Middle frontal gyrus (tissue), 1 donor: ENCODE data around the gene ADCY10.
"Not testable (repeated sequence)": the region's sequence is repeated elsewhere in the genome, so short reads cannot be mapped to it uniquely, and the experiment has no call there.

ENCODE experiments used
- DNase-seq: peaks from one replicate; pipeline ENCODE4 v3.0.0-alpha.2; 2015; ENCODE audit warnings: low spot score; ENCODE audit errors: extremely low spot score

Gene ADCY10

DNA sequence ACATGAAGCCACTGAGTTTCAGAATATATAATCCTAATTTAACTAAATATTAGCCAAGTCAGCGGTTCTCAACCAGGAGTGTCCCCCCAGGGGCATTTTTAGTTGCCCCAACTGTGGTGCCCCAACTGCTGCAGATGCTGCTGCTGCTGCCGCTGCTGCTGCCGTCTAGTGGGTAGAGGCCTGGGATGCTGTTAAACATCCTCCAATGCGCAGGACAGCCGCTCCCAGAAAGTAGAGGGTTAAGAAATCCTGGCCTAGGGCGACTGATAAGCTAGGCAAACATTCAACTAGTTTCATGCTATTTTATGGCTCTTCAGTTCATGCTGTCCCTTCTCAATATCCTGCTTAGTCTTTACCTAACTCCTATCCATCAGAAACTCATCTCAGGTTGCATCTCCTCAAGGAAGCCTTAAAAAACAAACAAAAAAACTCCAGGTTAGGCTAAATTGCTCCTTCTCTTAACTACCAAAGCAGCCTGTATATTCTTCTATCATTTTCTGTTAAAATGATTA lies 12.6 kb upstream of the ADCY10 start:
- DNase-seq, result no peak

DNA sequence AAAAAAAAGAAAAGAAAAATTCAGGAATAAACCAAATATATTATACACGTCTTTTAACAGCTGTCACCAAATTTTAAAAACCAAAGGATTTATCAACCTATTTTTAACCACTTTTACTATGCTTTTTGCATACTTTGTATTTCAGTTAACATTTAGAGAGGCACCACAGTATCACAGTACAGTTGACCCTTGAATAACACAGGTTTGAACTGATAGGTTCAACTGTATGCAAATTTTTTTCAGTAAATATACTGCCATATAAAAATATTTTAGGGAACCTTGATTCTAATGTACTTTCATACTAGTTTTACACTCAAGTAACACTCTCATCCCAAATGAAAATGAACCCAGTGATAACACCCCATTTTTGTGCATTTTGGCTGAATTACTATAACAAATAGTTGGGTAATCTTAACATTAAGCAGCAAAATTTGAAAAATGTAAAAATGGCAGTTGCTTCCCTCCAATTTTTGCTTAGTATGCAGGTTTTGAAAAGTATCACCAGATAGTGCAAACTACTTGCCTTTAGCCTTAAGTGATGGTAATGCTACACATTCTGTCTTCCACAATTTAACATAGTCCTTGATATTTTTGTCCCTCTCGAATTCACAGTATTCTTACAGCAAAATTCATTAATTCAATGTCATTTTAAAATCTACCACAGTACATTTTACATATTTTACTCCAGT lies 10.8 kb upstream of the ADCY10 start:
- no peak for DNase-seq

DNA sequence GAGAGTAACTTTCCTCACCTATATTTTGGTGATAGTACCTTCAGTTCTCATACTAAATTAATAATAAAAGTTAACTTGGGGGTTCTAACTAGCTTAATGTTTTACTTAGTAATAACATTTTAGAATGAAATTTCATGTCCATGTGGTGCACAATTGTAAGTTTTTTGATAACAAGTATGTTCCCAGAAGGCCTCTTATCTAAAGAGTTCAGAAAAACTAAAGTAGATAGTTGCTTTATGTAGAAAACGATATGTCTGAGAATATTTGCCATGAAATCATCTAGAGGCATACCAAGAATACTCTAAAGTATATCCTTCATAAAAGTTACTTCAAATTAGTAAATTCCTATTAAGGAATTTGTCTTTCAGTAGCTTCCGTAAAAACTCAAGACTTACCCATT lies 10.2 kb upstream of the ADCY10 start:
- DNase-seq, result no peak

DNA sequence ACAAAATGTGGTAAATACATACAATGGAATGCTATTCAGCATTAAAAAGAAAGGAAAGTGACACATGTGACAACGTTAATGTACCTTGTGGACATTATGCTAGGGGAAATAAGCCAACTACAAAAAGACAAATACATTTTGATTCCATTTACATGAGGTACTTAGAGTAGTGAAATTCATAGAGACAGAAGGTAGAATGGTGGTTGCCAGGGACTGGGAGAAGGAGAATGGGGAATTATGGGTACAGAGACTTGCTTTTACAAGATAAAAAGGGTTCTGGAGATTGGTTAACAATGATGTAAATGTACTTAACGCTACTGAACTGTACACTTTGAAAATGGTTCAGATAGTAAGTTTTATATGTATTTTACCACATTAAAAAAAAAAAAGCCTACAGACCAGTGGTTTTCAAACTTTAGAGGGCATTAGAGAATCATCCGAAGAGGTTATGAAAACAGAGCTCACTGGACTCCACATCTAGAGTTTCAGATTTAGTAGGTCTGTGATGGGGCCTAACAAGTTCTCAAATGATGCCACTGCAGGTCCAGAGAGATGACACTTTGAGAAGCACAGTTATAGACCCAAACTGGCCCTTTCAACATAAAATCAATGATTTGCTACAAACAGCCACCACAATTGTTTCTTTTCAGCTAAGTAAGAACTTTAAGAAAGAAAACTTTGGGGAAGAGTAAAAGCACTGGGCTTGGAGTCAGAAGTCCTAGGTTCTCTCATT lies 9.6 kb upstream of the ADCY10 start:
- DNase-seq, result no peak

DNA sequence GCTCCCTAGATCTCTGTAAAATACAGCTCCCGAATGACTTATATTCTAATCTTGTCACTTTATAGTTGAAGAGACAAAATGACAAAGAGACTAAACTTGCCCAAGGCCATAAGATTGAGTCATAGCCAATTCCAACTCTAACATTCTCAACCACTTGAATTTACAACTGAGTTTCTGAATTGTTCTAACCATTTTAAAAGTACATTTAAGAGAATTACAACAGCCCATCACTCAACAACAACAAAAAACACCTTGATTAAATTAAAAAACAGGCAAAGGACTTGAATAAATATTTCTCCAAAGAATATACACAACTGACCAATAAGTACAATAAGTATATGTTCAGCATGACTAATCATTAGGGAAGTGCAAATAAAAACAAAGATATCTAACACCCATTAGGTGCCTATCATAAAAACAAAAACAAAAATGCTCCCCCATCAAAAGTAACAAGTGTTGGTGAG lies 8.7 kb upstream of the ADCY10 start:
- no peak for DNase-seq

DNA sequence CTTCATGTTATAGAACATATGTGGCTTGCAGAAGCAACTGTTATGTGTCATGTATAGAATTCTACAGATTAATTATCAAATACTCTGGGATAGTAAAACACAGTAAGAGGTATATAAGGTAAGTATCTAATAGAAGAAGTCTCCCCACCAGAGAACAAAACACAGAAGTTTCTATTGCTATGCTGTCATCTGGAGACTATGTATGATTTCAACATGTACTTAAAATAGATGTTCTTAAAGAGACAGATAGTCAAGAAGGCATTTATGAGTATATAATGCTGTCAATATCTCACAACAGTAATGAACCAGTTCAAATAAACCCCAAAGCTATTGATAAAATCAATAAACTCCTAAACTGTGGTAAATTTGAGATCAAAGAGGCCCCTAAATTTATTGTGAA lies 8.1 kb upstream of the ADCY10 start:
- no peak for DNase-seq

DNA sequence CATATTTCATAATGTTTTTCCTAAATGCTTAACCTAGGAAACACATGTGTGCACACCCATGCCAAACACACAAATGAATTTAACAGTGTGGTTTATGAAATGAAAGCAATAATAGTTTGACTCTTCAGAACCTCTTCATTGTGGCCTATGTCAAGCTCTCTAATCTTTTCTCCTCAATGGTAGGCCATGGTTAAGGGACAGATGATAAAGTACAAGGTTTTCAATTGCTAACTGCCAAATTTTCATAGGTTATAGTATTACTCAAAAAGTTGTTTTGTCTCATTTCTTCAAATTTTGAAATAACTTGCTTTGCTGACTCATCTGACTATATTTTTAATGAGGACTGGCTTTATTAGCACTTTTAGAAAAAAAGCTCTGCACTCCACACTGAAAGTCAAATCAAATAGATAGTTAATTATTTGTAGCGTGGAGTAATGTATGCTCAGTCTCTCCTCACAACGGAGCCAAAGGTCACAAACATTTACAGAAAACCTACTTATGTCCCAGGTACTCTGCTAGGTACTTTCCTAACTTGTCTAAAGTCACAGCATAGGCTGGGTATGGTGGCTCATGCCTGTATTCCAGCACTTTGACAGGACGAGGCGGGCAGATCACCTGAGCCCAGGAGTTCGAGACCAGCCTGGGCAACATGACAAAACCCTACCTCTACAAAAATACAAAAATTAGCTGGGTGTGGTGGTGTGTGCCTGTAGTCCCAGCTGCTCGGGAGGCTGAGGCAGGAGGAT lies 3.0 kb upstream of the ADCY10 start:
- DNase-seq, result no peak

DNA sequence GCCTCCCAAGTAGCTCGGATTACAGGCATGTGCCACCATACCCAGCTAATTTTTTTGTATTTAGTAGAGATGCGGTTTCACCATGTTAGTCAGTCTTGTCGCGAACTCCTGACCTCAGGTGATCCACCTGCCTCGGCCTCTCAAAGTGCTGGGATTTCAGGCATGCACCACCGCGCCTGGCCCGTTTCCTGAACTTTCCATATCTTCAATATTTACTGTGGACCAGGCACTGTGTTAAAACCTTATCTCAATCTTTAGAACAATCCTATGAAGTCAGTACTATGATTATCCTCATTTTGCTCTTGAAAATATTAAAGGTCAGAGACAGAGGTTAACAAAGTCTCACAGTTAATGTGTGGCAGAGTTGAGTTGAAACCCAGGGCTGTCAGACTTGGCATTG lies 1.6 kb upstream of the ADCY10 start:
- DNase-seq, result no peak

DNA sequence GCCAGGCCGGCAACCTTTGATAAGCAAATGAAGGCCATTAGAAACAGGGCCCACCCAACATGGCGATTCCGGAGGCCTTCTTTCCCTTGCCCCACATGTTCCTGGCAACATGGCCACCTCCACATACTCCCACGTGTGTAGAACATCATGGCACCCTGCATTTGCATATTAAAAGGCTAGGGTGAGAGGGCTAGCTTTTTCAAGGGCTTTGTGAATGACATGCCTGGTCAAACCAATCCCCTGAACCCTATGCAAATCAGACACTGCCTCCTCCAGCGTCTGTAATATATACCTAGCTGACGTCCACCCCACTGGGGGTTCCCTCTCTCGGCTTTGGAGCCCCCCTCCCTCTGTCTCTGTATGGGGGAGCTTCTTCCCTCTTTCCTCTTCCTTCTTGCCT lies 1.6 kb downstream of the ADCY10 start:
- DNase-seq, result no peak

DNA sequence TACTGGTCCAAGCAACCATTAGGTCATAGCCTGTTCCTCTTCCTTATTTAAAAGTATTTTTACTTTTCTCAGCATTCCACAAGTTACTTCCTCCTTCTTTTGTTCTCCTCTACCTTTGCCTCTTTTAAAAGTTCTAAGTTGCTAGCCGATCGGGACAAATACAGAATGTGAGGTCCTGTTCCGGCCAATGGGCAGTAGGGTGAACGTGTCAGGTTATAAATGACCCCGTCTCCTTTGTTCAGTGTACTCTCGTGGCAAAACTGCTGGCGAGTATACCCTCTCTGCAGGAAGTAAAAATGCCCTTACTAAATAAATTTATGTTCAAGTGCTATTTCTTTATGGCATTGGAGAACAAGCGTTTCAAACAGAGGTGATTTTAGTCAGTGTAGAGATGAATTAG lies 2.5 kb downstream of the ADCY10 start:
- DNase-seq, result no peak

DNA sequence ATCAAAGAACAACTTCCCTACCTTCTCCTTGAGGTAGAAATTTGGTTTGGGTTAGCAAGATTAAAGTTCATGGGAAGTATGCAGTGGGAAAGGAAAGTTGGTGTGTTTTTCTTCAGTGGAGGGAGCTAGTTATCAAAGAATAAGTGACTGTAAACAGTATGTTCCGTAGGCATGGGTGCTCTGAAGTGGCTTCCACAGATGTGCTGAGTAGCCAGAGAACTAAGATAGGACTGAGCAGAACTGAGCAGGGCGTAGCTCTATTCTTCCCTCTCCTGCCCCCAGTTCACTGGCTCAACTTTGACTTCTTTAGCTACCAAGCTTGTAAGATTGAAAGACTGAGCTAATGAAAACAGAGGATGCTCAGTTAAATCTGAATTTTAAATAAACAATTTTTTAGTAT lies 3.4 kb downstream of the ADCY10 start:
- DNase-seq, result no peak

DNA sequence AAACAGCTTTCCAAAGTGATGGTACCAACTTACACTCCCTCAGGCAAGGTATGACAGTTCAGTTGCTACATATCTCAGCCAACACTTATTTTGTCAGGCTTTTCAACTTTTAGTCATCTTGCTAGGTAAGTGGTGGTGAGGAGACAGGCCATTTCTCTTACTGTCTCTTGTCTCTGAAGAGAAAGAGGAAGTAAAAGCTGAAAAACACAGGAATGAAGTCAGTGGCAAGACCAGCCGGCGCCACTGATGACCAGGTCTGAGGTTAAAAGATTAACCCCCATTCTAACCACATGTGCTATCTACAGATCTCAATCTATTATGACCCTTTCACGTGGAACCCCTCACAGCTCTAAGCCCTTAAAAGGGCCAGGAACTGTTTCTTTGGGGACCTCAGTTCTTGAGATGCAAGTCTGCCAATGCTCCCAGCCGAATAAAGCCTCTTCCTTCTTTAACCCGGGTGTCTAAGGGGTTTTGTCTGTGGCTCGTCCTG lies 4.2 kb downstream of the ADCY10 start:
- DNase-seq, result no peak

DNA sequence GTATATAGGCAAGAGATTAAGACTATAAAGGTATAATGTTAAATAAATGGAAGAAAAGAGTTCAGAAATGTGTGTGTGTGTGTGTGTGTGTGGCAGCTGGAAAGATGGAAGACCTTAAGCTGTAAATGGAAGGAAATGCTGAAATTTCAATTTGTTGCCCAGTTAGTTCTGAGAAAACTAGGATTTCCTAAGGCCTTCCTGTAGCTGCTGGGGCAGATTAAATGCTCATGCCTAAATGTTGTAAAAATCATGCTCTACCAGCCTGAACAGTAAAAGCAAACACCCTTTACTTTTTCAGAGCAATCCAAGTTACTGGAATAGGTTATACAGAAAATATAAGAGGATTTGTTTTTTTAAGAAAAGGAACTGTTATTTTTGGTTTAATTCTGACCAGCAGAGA lies 8.3 kb downstream of the ADCY10 start:
- no peak for DNase-seq

DNA sequence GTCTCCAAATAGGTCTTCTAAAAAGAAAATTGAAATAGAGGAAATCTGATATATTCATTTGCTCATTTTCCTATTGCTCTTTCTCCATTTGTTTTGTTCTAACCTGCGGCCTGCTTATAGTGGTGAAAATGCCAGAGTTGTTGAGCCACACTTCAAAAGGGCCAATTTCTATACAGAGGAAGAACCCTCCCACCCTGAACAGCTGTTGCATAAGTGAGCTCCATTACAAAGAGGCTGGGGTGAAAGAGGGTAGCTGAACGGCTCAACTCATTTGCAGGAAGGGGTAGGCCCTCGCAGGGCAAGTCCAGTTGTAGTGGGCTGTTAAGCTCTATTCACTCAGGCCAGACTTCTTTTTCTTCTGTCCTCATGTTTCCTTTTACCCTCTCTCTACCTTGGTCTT lies 8.8 kb downstream of the ADCY10 start:
- no peak for DNase-seq

DNA sequence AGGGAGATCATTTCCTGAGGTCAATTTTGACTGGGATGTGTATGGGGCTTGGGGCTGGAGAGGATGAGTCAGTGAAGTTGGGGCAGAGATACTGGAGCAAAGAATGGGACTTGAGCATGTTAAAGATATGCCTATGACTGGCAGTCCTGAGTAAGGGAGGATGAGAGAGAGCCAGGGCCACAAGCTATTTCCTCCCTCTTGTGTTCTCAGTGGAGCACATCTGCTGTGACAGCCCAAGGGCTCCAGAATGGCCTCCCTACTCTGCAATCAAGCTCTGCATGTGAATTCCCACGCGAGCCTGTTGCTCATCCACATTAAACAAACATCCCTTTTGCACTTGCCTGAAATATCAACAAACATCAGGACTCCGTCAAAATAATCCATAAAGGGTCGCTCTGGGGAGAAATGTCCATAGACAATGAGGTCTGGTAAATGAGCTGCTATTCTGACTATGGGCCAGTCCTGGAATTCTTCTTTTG lies 9.2 kb downstream of the ADCY10 start:
- no peak for DNase-seq

DNA sequence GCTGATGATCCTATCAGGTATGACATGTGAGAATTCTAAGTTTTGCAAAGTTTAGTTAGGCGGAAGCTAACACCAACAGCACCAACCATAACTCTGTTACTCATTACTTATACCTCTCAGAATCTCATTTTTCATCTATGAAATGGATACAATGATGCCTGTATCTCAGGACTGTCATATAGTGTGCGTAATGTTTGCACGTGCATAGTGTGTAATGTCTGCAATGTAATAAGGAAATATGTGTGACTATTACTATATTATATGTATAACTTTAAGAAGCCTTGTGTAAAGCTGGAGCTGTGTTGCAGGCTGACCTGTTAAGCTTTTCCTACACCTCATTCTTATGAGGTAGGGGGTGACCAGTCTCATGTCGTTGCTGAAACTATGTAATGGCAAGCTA lies 13.0 kb downstream of the ADCY10 start:
- DNase-seq, result no peak

DNA sequence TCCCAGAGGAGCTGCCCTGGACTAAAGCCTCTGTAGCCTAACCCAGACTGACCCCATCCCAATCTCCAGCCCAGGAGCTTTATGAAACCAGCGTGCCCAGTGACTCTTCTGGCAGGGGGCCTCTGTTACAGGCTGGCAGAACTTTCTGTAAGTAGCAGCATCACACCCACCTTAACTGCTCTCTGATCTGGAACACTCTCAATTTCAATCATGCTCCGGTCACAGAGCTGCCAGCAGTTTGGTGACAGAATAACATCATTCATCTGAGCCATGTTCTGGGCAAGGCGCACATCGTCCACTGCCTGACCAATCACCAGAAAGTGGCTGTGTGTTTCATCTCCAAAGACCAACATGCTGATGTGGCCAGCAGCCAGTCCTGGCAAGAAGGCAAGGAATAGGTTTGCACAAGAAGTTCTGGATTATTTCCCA lies 14.7 kb downstream of the ADCY10 start:
- no peak for DNase-seq

DNA sequence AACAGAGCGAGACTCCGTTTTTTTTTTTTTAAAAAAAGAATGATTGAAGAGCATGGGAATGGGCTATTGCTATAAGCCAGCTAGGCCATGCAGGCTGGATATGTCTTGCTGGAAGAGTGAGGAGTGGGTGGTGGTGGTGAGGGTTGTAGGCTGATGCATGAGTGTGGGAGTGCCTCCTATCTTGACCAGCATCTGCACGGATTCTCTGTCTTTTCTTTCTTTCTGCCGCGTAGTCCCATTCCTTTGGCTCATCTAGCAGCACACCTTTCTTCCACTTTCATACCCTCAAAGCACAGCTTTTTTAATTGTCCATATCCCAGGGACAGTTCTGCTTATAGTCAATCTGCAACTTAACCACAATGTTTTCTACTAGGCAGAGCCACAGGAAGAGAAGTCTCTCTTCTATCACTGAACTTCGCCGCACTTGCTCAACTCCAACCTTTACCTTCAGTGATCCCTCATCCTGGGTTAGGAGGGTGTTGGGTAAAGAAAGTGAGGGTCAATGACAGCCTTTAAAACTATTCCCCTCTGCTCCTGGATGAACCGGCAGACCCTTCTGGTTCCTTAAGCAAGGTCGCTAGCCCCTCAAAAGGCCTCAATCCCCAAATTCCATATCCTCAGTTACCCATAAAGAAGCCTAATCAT lies 15.2 kb downstream of the ADCY10 start:
- DNase-seq, result no peak

DNA sequence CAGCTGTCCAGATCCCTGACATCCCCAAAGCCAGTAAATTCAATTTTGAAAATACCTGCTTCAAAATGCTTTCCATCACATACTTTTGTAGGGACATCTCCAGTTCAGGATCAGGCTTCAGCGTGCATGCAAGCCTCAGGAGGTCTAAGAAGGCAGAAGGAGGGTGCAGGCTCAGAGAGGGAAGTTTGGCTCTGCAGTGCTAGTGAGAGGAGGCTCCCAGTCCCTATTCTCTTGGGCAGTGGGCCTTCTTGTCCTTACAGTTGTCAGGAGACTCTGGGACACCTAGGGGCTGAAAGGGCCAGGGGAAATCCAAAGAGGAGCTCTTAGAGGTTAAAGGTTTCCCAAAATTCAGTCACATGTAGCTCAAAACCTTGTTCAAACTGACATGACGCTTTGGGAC lies 20.1 kb downstream of the ADCY10 start:
- DNase-seq, result no peak

DNA sequence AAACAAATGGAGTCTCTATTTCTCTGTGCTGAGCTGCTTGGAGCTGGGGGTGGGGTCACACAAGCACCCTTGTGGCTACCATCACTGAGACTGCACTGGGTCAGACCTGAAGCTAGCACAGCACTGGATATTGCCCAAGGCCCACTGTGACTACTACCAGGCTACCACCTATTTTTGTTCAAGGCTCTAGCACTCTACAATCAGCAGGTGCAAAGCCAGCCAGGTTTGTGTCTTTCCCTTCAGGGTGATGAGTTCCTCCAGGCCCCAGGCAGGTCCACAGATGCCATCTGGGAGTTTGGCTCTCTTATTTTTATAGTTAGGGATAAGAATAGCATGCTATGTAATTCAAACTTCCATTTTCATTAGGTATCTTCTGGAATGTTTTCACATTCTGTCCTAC lies 23.5 kb downstream of the ADCY10 start:
- DNase-seq, result no peak

DNA sequence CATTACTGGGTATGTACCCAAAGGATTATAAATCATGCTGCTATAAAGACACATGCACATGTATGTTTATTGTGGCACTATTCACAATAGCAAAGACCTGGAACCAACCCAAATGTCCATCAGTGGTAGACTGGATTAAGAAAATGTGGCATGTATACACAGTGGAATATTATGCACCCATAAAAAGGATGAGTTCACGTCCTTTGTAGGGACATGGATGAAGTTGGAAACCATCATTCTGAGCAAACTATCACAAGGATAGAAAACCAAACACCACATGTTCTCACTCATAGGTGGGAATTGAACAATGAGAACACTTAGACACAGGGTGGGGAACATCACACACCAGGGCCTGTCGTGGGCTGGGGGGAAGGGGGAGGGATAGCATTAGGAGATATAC lies 26.7 kb downstream of the ADCY10 start:
- DNase-seq, result not testable (repeated sequence)
